Measurements from ENCODE around the gene POPDC2. TPM values are rescaled to one million over a fixed set of nuclear protein-coding genes. Genes with fewer than 3 reads are reported as not detected.
A peak's percentile ranks its signal among the peaks of the same experiment; 100 is the strongest.

The POPDC2 gene
- total and polyA plus RNA-seq, 10 of the 15 experiments (the other 5 are each of a cell fraction or from before 2014, with no cell fraction given) = 1.8 to 12.7 (median 3.5) TPM

DNA sequence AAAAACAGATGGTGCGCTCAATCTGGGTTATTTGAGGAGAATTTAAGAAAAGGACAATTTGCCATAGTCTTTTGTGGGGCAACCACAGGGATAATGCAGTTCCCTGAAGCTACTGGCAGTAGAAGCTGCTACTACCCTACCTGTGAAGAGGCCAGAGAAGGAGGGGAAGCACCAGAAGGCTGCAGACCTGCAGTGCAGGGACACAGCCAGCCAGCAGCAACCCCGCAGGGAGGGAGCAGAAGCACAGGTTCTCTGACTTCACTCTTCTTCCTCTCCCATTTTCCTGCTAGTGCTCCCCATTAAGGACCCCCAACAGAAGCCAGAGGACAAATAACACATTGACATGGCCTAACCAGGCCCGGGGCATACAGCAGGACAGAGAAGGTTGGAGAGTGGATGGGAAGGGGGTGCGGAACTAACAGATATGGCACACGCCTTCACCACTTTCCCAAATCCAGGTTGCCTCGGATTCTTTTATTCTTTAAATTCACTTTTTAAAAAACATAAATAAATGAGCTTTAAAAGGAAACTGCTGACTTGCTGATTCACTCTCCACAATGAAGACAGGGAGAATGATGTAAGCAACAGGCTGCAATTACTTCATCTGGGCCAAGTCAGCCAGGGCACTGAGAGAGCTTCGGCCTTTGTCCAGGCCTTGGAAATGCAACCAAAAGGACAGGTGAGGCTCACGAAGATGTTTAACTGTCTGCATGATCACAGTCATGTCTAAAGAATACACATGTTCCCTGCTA, 30.1 kb downstream of the POPDC2 start:
- POLR2A ChIA-PET = interaction anchor here (0.8 to 6.1 kb wide), 4 partner anchors 8 to 76 kb away, joined by 3 to 103 read pairs (median 4); partner anchors contain the start of gene PLA1A
- no peak for FAIRE-seq

More for the DNA sequence above, 30.1 kb downstream of the POPDC2 start:
- ChIA-PET SMC1A (ENCODE audit: uncharacterized antibody, unreplicated experiment) (interaction anchor here (0.9 to 9.4 kb wide), 6 partner anchors 29 to 80 kb away, joined by 3 to 128 read pairs (median 4); partner anchors contain the start of gene COX17), CTCF (interaction anchor here (1.1 to 2.5 kb wide), 6 partner anchors 29 to 80 kb away, joined by 3 to 16 read pairs (median 4); partner anchors contain the start of gene CD80), RAD21 (ENCODE audit: unreplicated experiment) (interaction anchor here (0.6 to 7.8 kb wide), 5 partner anchors 25 to 467 kb away, joined by 3 to 103 read pairs (median 4); partner anchors contain the start of gene CD80)
- TF ChIP-seq, protein P1, sequence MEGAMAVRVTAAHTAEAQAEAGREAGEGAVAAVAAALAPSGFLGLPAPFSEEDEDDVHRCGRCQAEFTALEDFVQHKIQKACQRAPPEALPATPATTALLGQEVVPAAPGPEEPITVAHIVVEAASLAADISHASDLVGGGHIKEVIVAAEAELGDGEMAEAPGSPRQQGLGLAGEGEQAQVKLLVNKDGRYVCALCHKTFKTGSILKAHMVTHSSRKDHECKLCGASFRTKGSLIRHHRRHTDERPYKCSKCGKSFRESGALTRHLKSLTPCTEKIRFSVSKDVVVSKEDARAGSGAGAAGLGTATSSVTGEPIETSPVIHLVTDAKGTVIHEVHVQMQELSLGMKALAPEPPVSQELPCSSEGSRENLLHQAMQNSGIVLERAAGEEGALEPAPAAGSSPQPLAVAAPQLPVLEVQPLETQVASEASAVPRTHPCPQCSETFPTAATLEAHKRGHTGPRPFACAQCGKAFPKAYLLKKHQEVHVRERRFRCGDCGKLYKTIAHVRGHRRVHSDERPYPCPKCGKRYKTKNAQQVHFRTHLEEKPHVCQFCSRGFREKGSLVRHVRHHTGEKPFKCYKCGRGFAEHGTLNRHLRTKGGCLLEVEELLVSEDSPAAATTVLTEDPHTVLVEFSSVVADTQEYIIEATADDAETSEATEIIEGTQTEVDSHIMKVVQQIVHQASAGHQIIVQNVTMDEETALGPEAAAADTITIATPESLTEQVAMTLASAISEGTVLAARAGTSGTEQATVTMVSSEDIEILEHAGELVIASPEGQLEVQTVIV (IDR thresholded peaks at IDR 0.05; ENCODE audit: borderline replicate concordance, partially characterized antibody) = no peak
- TF ChIP-seq EP300 (IDR thresholded peaks at IDR 0.05; ENCODE audit: borderline replicate concordance in 1 of 2, control insufficient read depth in 1 of 2, low read depth in 2 of 2, low read length in 2 of 2) (no peak), PML (IDR thresholded peaks at IDR 0.05; ENCODE audit: low read length) (no peak), EGR1 (IDR thresholded peaks at IDR 0.05; ENCODE audit: borderline replicate concordance in 1 of 2, low read depth in 2 of 2, low read length in 2 of 2) (0 out of 3 replicates have a peak, but pooled peaks of 1 of the 2 experiments have one; percentile 7), TARDBP (IDR thresholded peaks at IDR 0.05; ENCODE audit: borderline replicate concordance) (no peak), RAD21 (IDR thresholded peaks at IDR 0.05; ENCODE audit: insufficient read depth, low read depth, low read length) (no peak), BCL11A (IDR thresholded peaks at IDR 0.05; ENCODE audit: low read depth, low read length) (no peak), NFXL1 (IDR thresholded peaks at IDR 0.05; ENCODE audit: borderline replicate concordance) (no peak), CREB1 (IDR thresholded peaks at IDR 0.05; ENCODE audit: low read depth) (peak; percentile 24; the same call in 1 of the 2 replicates)
- TF ChIP-seq, protein P2, sequence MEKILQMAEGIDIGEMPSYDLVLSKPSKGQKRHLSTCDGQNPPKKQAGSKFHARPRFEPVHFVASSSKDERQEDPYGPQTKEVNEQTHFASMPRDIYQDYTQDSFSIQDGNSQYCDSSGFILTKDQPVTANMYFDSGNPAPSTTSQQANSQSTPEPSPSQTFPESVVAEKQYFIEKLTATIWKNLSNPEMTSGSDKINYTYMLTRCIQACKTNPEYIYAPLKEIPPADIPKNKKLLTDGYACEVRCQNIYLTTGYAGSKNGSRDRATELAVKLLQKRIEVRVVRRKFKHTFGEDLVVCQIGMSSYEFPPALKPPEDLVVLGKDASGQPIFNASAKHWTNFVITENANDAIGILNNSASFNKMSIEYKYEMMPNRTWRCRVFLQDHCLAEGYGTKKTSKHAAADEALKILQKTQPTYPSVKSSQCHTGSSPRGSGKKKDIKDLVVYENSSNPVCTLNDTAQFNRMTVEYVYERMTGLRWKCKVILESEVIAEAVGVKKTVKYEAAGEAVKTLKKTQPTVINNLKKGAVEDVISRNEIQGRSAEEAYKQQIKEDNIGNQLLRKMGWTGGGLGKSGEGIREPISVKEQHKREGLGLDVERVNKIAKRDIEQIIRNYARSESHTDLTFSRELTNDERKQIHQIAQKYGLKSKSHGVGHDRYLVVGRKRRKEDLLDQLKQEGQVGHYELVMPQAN (conservative IDR thresholded peaks at IDR 0.05) = no peak
- TF ChIP-seq, protein P3, sequence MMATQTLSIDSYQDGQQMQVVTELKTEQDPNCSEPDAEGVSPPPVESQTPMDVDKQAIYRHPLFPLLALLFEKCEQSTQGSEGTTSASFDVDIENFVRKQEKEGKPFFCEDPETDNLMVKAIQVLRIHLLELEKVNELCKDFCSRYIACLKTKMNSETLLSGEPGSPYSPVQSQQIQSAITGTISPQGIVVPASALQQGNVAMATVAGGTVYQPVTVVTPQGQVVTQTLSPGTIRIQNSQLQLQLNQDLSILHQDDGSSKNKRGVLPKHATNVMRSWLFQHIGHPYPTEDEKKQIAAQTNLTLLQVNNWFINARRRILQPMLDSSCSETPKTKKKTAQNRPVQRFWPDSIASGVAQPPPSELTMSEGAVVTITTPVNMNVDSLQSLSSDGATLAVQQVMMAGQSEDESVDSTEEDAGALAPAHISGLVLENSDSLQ (IDR thresholded peaks at IDR 0.05) = no peak
- Histone ChIP-seq H3K4me1 (ENCODE audit: control insufficient read depth, insufficient read depth, low read length) (peaks cover 44% of the 10 kb centered on the region), H3K27me3 (replicated peaks in 1 of 2; ENCODE audit: control insufficient read depth in 2 of 2, insufficient read depth in 2 of 2, low read length in 1 of 2) (no peaks in the 10 kb centered on the region), H3K4me2 (ENCODE audit: control insufficient read depth, insufficient read depth) (no peak overlapping the region), H3K79me2 (ENCODE audit: control insufficient read depth, insufficient read depth, low read length) (no peaks in the 10 kb centered on the region), H3K36me3 (ENCODE audit: control insufficient read depth in 2 of 2, insufficient read depth in 2 of 2, low read length in 1 of 2) (no peaks in the 10 kb centered on the region; a peak in 1 of 4 replicates), H3K9me3 (replicated peaks; ENCODE audit: control insufficient read depth, insufficient read depth, low read length) (no peaks in the 10 kb centered on the region), H4K20me1 (ENCODE audit: control insufficient read depth, insufficient read depth) (no peaks in the 10 kb centered on the region), H3K4me3 (no peak overlapping the region), H2AFZ (ENCODE audit: control insufficient read depth, low read depth, low read length) (peak overlapping the region; percentile 28), H3K9ac (ENCODE audit: control insufficient read depth, insufficient read depth, low read length) (peak overlapping the region; percentile 19; the same call in 1 of the 2 replicates), H3K27ac (ENCODE audit: control insufficient read depth, insufficient read depth) (peak overlapping the region; percentile 40)
- BruUV-seq (replicated peaks) = no TSS peak
- in situ Hi-C loops (cut with MboI) = no loop called here
- intact Hi-C loops (cut with micrococcal nuclease; ENCODE audit: unreplicated experiment) = no loop called here
- ATAC-seq = no peak
- WGBS (ENCODE audit: insufficient coverage, insufficient replicate concordance, low lambda C conversion rate, missing lambda C conversion rate) = 84% methylated on average over 8 of the region's 8 CpGs
- no peak for DNase-seq (ENCODE audit: low read depth, low spot score)
